Choroid plexus epithelial cell (primary cell): ENCODE measurements around the gene TRIM8.
A peak's percentile ranks its signal among the peaks of the same experiment; 100 is the strongest.

Source experiments
- DNase-seq: peaks from one replicate; pipeline ENCODE4 v3.0.0-alpha.2; 2010; ENCODE audit warnings: low read depth
- H3K4me3 ChIP-seq: 2 replicates; pipeline ENCODE4 v1.5.1; 2011; ENCODE audit warnings: low read depth, mild to moderate bottlenecking, control low read depth, low read length, moderate library complexity
- TF ChIP-seq, protein P1 (sequence below): conservative IDR thresholded peaks from 2 replicates; pipeline ENCODE4 v1.5.1; 2011; ENCODE audit warnings: low read depth, mild to moderate bottlenecking, control low read depth, inconsistent platforms, low read length, moderate library complexity

TRIM8 gene

DNA sequence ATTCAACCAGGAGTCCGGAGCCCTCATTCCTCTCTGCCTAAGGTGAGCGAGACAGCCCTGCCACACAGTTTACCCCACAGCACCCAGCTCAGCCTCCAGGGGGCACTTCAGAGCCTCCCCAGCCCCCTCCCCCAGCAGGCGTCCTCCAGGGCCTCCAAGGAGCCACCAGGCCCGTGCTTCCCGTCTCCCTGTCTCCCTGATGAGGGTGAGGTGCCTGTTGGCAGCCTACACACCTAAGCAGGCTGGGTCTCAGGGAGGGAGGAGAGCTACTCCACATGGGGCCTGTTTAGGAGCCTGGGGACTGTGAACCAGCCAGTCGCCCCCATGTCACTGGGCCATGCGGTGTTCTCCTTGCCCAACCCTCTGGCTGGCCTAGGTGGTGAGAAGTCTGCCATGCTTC, 28.9 kb upstream of the TRIM8 start:
- DNase-seq, result no peak
- TF ChIP-seq, protein P1, sequence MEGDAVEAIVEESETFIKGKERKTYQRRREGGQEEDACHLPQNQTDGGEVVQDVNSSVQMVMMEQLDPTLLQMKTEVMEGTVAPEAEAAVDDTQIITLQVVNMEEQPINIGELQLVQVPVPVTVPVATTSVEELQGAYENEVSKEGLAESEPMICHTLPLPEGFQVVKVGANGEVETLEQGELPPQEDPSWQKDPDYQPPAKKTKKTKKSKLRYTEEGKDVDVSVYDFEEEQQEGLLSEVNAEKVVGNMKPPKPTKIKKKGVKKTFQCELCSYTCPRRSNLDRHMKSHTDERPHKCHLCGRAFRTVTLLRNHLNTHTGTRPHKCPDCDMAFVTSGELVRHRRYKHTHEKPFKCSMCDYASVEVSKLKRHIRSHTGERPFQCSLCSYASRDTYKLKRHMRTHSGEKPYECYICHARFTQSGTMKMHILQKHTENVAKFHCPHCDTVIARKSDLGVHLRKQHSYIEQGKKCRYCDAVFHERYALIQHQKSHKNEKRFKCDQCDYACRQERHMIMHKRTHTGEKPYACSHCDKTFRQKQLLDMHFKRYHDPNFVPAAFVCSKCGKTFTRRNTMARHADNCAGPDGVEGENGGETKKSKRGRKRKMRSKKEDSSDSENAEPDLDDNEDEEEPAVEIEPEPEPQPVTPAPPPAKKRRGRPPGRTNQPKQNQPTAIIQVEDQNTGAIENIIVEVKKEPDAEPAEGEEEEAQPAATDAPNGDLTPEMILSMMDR, result peak; percentile 57
- no peak overlapping the region for H3K4me3 ChIP-seq

GRCh38 chr10:102616066-102616770, 28.1 kb upstream of the TRIM8 start:
- TF ChIP-seq, protein P1, result no peak
- no peak for DNase-seq
- no peak overlapping the region for H3K4me3 ChIP-seq

GRCh38 chr10:102617041-102617440, 27.2 kb upstream of the TRIM8 start:
- TF ChIP-seq, protein P1, result no peak
- no peak overlapping the region for H3K4me3 ChIP-seq
- DNase-seq, result no peak

DNA sequence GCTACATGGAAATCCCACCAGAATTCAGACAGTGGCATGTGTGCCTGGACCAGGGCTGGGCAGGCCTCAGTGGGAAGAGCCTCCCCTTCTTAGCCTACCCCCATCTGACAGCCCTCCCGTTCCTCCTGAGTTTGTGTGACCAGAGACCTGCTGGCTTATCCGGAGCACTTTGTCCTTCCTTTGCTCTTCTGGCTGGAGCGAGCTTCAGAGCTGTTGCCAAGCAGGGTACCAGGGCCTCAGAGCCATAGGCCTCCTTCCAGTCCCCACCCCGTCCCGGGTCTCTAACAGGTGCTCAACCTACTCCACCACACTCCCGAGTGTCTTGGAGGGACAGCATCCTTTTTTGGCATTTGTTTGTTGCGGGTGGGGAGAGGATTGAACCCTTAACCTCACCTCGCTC, 26.5 kb upstream of the TRIM8 start:
- DNase-seq, result no peak
- no peak overlapping the region for H3K4me3 ChIP-seq
- TF ChIP-seq, protein P1, result no peak

GRCh38 chr10:102619281-102619981, 24.8 kb upstream of the TRIM8 start:
- TF ChIP-seq, protein P1, result no peak
- no peak overlapping the region for H3K4me3 ChIP-seq
- no peak for DNase-seq

- no peak for DNase-seq
- no peak overlapping the region for H3K4me3 ChIP-seq
- TF ChIP-seq, protein P1, result no peak
Measured at GRCh38 chr10:102620138-102620590, 24.1 kb upstream of the TRIM8 start.
